Calu3 (cell line): ENCODE results near the gene GAREM1. TPM values are rescaled to one million over a fixed set of nuclear protein-coding genes. Genes with fewer than 3 reads are reported as not detected.

ENCODE experiments used
- BruUV-seq: library from RNA; stranded (reverse); fragments of 400-500 nt; replicated peaks from 2 replicates; lab custom pipeline; 2021; lab: Mats Ljungman, UMichigan
- CTCF ChIA-PET: fragments of 300-600 bp; sonication (Branson Sonifier 250); formaldehyde crosslinking; loops from one replicate; lab custom pipeline; 2022; ENCODE audit warnings: antibody characterized with exemption; lab: Charles Lee
- DNase-seq: peaks from one replicate; pipeline ENCODE4 v3.0.0; 2022
- H3K27ac Mint-ChIP-seq: one replicate; pipeline ENCODE4 v1.8.0; 2022; ENCODE audit warnings: mixed read lengths; ENCODE audit not compliant: unreplicated experiment
- H3K27me3 Mint-ChIP-seq: one replicate; pipeline ENCODE4 v1.8.0; 2022; ENCODE audit warnings: mixed read lengths; ENCODE audit not compliant: unreplicated experiment
- H3K36me3 Mint-ChIP-seq: one replicate; pipeline ENCODE4 v1.8.0; 2022; ENCODE audit warnings: mild to moderate bottlenecking, moderate library complexity, mixed read lengths; ENCODE audit not compliant: insufficient read depth, unreplicated experiment
- H3K4me1 Mint-ChIP-seq: one replicate; pipeline ENCODE4 v1.8.0; 2022; ENCODE audit warnings: mild to moderate bottlenecking, low read depth, mixed read lengths; ENCODE audit not compliant: unreplicated experiment
- H3K4me3 Mint-ChIP-seq: one replicate; pipeline ENCODE4 v1.8.0; 2022; ENCODE audit warnings: mild to moderate bottlenecking, low read depth, moderate library complexity, mixed read lengths; ENCODE audit not compliant: unreplicated experiment
- H3K9me3 Mint-ChIP-seq: one replicate; pipeline ENCODE4 v1.8.0; 2022; ENCODE audit warnings: low read depth, mixed read lengths; ENCODE audit not compliant: unreplicated experiment
- CTCF ChIP-seq: fragments of 200-600 bp; IDR thresholded peaks from one replicate; pipeline ENCODE4 v1.8.0; 2022; ENCODE audit warnings: antibody characterized with exemption; ENCODE audit not compliant: unreplicated experiment
- intact Hi-C: fragments of 100-400 bp; cut with micrococcal nuclease; formaldehyde crosslinking; loops from one replicate; pipeline ENCODE4 v1.10.0; 2022; ENCODE audit not compliant: unreplicated experiment
- total RNA-seq: library from RNA; stranded (reverse); gene quantifications from 2 replicates; pipeline ENCODE4 v1.2.3, GENCODE V29; 2022

Gene GAREM1
- total RNA-seq, 1 experiment from 2014 or later, result 19.3 TPM

- no TSS peak for BruUV-seq
- Mint-ChIP-seq H3K27me3 (no peaks in the 10 kb centered on the region), H3K4me1 (peaks cover 8% of the 10 kb centered on the region), H3K4me3 (no peak overlapping the region), H3K9me3 (peaks cover 4% of the 10 kb centered on the region), H3K27ac (no peak overlapping the region), H3K36me3 (no peaks in the 10 kb centered on the region)
- CTCF ChIA-PET, result no interaction called here
- no peak for DNase-seq
- intact Hi-C loops, result no loop called here
- no peak for TF ChIP-seq CTCF
Measured at GRCh38 chr18:32318581-32318980, 152.1 kb downstream of the GAREM1 start.

- intact Hi-C loops, result no loop called here
- BruUV-seq, result no TSS peak
- CTCF ChIA-PET, result interaction anchor here (1.4 to 1.5 kb wide), 2 partner anchors 10 to 153 kb away, joined by 4 read pairs; partner anchors contain the start of gene GAREM1
Measured at GRCh38 chr18:32317651-32318050, 153.0 kb downstream of the GAREM1 start.

GRCh38 chr18:32315881-32316280 is 154.8 kb downstream of the GAREM1 start:
- no peak overlapping the region for H3K4me3 Mint-ChIP-seq
- no peak overlapping the region for H3K27ac Mint-ChIP-seq
- intact Hi-C loops, result no loop called here
- no peaks in the 10 kb centered on the region for H3K27me3 Mint-ChIP-seq
- CTCF ChIA-PET, result interaction anchor here (0.6 kb wide), 1 partner anchor 47 kb away, joined by 3 read pairs; no protein-coding TSS in a partner anchor
- no peak for TF ChIP-seq CTCF
- H3K9me3 Mint-ChIP-seq, result no peaks in the 10 kb centered on the region
- BruUV-seq, result no TSS peak
- H3K36me3 Mint-ChIP-seq, result no peaks in the 10 kb centered on the region
- H3K4me1 Mint-ChIP-seq, result peaks cover under 1% of the 10 kb centered on the region
- DNase-seq, result no peak

More at GRCh38 chr18:32317651-32318050, 153.0 kb downstream of the GAREM1 start:
- H3K4me1 Mint-ChIP-seq, result peaks cover 8% of the 10 kb centered on the region
- H3K27me3 Mint-ChIP-seq, result no peaks in the 10 kb centered on the region
- TF ChIP-seq CTCF, result no peak
- no peak for DNase-seq
- peaks cover 4% of the 10 kb centered on the region for H3K9me3 Mint-ChIP-seq
- H3K4me3 Mint-ChIP-seq, result no peak overlapping the region
- H3K36me3 Mint-ChIP-seq, result no peaks in the 10 kb centered on the region
- H3K27ac Mint-ChIP-seq, result no peak overlapping the region

- Mint-ChIP-seq H3K27me3 (no peaks in the 10 kb centered on the region), H3K4me3 (no peak overlapping the region), H3K9me3 (no peaks in the 10 kb centered on the region), H3K36me3 (no peaks in the 10 kb centered on the region), H3K27ac (no peak overlapping the region), H3K4me1 (no peaks in the 10 kb centered on the region)
- DNase-seq, result no peak
- no TSS peak for BruUV-seq
- no peak for TF ChIP-seq CTCF
- CTCF ChIA-PET, result no interaction called here
- intact Hi-C loops, result no loop called here
Measured at GRCh38 chr18:32310774-32311173, 159.9 kb downstream of the GAREM1 start.
